ENCODE measurements around the gene TIGIT.

The TIGIT gene

DNA sequence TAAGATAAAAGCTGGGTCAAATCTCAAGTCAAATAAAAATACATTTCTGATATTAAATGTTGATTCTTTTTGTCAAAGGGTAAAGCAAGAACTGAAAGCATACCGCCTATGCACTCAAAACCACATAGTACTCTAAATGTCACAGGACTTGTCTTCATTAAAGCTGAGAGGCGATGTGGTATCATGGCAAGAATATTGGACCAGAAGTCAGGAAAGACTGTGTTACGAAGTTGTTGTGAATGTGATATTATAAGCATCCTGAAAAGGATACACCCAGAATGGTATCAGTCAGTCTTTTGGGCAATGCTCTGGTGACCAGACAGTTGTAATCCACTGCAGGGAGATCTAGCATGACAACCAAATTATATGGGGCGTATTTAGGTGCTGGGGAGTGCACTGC is 33.8 kb downstream of the TIGIT start:
- no peak overlapping the region for H3K4me3 ChIP-seq (ENCODE audit: low read depth, low read length)
- TF ChIP-seq, protein P1, sequence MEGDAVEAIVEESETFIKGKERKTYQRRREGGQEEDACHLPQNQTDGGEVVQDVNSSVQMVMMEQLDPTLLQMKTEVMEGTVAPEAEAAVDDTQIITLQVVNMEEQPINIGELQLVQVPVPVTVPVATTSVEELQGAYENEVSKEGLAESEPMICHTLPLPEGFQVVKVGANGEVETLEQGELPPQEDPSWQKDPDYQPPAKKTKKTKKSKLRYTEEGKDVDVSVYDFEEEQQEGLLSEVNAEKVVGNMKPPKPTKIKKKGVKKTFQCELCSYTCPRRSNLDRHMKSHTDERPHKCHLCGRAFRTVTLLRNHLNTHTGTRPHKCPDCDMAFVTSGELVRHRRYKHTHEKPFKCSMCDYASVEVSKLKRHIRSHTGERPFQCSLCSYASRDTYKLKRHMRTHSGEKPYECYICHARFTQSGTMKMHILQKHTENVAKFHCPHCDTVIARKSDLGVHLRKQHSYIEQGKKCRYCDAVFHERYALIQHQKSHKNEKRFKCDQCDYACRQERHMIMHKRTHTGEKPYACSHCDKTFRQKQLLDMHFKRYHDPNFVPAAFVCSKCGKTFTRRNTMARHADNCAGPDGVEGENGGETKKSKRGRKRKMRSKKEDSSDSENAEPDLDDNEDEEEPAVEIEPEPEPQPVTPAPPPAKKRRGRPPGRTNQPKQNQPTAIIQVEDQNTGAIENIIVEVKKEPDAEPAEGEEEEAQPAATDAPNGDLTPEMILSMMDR (IDR thresholded peaks at IDR 0.05; ENCODE audit: low read depth, low read length), result no peak

DNA sequence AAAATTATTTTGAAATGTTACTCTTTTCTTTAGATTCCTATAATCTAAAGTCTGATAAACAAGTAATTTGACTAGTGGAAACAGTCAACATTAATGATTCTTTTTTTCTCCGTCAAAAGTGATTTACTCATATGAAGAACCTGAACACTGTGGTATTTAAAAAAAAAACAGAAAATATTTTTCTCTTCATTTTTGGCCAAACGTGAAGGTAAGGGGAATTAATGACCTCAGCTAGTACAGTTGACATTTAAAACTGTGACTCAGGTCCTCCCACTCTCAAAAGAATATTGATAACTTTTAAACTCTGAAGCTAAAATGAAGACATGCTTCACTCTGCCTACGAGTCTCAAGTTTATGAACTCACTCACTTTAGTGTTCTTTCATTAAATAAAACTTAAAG is 34.5 kb downstream of the TIGIT start:
- no peak overlapping the region for H3K4me3 ChIP-seq (ENCODE audit: low read depth, low read length)
- TF ChIP-seq, protein P1 (IDR thresholded peaks at IDR 0.05; ENCODE audit: low read depth, low read length), result no peak

DNA sequence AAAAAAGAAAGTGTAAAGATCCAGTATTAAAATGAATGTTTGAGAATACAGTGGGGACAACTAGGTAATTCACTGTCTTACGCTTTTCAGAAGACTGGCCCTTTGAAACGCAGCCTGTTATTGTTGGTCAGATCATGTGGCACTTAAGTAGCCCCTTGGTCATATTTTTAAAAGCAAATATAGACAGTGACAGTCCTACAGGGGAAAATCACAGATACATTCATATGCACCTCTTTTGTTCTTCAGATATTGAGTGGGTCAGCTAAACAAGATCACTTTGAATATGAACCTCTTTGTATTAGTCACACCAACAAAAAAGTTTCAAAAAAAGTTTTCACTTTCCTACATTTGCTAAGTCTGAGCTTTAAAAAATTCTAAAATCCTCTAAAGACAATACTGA is 36.0 kb downstream of the TIGIT start:
- no peak overlapping the region for H3K4me3 ChIP-seq (ENCODE audit: low read depth, low read length)
- TF ChIP-seq, protein P1 (IDR thresholded peaks at IDR 0.05; ENCODE audit: low read depth, low read length), result no peak

DNA sequence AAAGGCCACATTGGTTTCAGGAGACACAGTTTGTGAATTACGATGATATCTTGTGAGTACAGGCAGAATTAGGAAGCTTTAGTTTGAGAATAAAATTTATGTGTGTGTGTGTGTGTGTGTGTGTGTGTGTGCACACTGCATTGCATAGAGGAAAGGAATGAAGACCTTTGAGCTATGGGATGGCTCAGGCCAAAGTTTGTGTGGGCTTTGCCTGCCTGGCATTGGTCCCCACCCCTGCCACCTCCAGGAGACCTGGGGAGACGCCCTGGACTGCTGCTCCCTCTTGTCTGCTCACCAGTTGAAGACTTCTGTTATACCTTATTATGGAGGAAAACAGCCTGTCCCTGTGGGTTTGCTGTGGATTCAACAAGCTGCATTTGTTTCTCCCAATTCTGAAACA is 37.2 kb downstream of the TIGIT start:
- no peak overlapping the region for H3K4me3 ChIP-seq (ENCODE audit: low read depth, low read length)
- TF ChIP-seq, protein P1 (IDR thresholded peaks at IDR 0.05; ENCODE audit: low read depth, low read length), result no peak

DNA sequence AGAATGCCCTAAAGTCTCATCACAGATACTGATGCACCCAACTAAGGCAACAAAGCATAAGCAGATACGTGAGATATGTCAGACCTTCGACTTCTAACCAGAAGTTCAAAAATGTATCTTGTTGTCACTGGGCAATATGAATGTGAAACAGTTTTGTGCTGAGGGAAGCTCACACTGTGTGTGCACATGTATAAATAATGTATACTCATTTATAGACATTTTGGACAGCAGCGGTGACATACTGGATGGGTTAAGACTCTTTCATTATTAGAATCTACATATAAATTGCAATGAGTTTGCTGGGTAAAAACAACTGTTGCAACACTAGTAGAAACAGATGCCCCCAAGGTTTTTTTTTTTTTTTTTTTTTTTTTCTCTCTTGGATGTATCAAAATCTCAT is 37.9 kb downstream of the TIGIT start:
- TF ChIP-seq, protein P1 (IDR thresholded peaks at IDR 0.05; ENCODE audit: low read depth, low read length), result no peak
- H3K4me3 ChIP-seq (ENCODE audit: low read depth, low read length), result no peak overlapping the region

DNA sequence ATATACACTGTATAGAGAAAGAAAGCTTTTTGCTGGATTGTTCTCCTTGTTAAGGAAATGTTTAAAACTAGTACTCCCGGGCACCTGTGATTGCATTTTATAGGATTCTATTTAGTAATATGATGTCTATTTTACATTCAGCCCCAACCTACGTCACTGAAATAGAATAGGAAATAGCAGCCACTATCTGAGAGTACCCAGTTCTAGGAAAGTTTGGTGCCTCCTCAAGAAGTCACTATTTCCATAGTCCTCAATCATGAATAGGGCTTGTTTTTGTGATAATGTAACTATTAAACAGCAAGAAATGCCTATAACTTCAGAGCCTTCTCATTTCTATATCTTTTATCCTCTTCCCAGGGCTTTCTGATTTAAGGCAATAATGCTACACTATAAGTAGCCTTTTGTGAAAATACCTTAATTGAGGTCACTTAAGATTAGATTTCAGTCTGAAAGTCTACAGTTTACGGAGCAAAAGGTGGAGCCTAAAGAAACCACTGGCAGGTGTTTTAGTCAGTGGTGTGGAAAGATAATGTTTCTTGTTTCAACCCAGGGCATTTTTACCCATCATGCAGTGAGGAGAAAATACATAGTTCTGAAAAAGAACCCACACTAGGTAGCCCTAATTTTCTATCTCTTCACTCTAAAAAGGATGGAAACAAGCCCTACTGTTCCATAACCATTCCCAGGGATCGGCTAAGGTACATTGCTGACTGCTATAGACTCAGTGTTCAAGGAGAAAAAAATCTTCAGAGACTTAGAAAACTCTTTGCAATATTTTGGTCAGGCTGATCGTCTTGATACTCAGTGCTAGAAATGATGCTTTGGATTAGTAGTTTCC is 38.7 kb downstream of the TIGIT start:
- TF ChIP-seq, protein P1 (IDR thresholded peaks at IDR 0.05; ENCODE audit: low read depth, low read length), result no peak
- H3K4me3 ChIP-seq (ENCODE audit: low read depth, low read length), result no peak overlapping the region

DNA sequence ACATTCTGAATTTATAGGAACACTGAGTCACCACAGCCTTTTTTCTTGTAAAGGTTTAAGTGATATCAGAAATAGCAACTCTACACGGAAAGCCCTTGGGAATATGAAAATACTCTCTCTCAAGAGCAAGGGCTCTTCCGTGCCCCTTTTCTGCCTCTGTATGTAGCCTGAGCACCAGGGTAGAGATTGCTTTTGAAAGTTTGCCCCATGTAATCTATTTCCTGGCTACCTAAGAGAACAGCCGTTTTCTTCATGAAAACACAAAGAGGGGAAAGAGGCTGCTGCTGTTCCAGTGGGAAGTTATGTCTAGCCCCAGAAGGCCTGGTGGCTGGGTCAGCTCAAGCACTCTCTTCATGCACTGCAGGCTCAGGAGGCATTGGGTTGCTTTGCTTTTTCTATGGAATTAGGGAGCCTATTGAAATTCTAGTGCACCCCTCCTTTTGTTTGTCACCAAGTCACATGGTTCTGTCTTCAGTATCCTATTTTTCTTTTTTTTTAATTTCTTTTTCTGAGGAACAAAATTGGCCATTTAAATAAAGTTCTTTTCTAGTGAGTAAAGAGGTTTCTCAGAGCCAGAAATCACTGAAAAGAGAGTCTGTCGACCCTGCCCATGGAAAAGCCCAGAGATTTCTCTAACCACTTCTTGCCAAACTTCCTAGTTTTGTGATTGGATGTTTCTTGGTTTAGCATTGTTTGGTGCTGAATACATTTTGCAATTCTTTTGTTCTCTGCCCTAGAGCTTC is 39.5 kb downstream of the TIGIT start:
- no peak overlapping the region for H3K4me3 ChIP-seq (ENCODE audit: low read depth, low read length)

More for the DNA sequence above, 39.5 kb downstream of the TIGIT start:
- TF ChIP-seq, protein P1 (IDR thresholded peaks at IDR 0.05; ENCODE audit: low read depth, low read length), result no peak

Measured in WI38 (cell line).